GM19099 (cell line): ENCODE results near the gene ALDH1A1.

Experiments used
- POLR2A ChIP-seq: IDR thresholded peaks from 3 replicates; pipeline ENCODE4 v1.6.1; 2011; ENCODE audit warnings: low read depth; ENCODE audit not compliant: insufficient read length; ENCODE audit errors: extremely low read depth

ALDH1A1 gene

GRCh38 chr9:72983512-72984225 lies 30.8 kb upstream of the ALDH1A1 start:
- TF ChIP-seq POLR2A: no peak

DNA sequence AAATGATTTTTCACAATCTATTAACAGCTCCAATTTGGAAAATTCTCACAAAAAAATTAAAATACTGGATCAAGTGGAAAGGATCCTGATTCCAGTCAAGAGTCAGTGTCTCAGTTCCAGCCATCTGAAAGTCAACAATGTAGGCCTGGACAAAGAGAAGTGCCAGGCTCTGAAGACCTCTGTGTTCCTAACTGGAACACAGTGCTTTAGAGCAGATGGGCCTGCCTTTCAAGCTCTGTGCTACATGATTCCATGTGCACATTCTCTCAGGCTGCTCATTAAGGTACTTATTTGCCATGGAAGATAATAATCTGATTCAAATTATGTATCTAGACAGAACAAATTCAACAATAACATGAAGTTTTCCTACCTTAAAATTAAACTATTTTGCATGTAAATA lies 30.2 kb upstream of the ALDH1A1 start:
- TF ChIP-seq POLR2A: no peak

GRCh38 chr9:72982146-72982799 lies 29.4 kb upstream of the ALDH1A1 start:
- TF ChIP-seq POLR2A: no peak

DNA sequence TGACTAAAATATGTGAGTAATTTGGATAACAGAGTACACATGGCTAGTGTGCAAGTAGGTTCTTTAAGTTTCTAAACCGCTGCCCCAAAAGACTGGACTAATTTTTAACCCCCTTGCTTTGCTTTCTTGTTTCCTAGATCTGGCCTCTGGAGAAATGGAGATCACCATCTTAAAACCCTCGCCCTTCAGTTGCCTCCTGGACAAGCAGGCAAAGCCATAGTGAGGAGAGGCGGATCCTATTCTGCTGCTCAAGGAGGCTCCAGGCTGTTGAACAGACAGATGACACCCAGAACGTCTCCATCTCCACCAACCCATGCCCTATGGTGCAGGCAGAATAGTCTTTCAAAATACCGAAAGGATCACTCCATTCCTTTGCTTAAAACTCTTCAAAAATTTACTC lies 28.6 kb upstream of the ALDH1A1 start:
- no peak for TF ChIP-seq POLR2A

- TF ChIP-seq POLR2A: no peak
Measured at GRCh38 chr9:72980600-72981265, 27.9 kb upstream of the ALDH1A1 start.

DNA sequence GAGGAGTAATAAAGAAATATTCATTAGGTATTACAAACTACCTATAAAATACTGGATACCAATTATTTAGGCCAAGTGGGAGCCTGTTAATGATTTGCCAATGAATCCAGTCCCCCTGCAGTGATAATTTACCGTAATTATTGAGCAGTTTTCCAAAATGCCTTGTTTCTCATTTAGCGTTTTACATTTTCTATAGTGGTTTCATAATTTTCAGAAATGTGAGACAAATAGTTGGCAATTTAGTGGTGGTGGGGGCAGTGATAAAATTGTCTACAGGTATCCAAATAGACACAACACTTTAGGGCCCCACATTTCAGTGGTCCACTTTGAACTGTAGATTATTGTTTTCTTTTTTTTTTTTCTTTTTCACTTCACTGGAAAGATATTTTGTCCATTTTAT lies 27.3 kb upstream of the ALDH1A1 start:
- no peak for TF ChIP-seq POLR2A

GRCh38 chr9:72979405-72980100 lies 26.7 kb upstream of the ALDH1A1 start:
- no peak for TF ChIP-seq POLR2A

DNA sequence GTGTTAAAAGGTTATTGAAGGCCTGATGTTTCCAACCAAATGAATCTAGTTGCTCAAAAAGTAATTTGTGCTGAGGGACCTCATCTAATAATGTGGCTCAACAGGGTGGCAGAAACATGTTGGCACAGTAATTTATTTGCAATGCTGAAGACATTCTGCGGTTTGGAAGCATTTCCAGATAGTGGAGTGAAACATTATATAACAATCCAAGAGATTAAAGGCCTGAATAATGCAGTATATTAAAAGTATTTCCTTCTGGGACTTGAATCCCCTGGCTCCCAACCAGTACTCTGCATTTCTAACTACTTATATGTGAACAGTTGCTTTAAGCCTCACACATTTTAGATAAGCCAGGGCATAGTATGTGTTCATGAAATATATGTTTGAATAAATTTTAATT lies 25.9 kb upstream of the ALDH1A1 start:
- TF ChIP-seq POLR2A: no peak

DNA sequence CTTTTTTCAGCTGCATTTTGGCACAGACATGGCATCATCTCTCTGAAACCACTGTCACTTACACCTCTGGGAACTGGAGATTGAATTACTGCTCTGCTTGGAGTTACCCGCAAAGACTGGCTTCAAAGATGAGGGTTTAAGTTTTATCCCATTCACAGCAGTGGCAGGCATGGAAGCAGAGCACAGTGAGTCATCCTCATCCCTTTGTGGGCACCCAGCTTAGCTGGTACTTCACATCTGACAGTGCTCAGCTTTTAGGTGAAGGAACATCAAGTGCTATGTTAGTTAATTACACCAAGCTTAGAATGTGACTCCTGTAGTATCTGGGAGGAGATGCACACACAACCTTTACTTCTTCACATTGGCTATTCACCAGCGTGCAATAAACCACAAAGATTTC lies 24.8 kb upstream of the ALDH1A1 start:
- TF ChIP-seq POLR2A: no peak

DNA sequence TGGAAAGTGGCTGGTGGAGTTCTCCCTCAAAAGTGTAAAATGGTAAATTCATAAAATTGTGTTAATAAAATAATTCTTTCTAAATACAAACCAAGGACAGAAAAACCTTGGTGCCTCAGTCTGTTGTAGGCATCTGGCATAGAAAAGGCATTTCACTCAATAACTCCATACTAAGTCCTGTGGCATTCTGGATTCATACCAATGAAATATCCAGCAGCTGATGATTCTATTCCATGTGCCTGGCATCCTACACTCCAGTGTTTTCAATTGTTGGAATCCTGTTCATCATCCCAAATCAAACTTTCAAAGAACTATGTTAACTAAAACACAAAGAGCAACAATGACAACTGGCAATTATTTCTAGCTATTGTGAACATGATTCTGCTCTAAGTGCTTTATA lies 21.6 kb upstream of the ALDH1A1 start:
- TF ChIP-seq POLR2A: no peak

DNA sequence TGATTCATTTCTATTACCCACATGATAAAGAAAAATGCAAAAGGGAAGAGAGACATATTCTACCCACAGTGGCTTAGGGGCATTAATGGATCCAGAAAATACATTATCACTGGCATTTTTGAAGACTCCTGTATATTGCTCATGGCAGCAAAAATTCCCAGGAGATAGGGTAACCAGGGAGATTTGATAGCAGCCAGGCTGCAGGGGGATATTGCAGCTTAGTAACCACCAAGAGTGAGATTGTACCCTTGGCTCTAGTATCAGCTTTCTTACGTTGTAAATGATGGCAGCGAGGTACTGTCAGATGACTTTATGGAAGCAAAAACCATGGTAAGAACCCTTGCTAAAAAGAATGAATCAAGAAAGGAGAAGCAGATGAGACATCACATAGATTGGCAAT lies 19.8 kb upstream of the ALDH1A1 start:
- TF ChIP-seq POLR2A: no peak

- TF ChIP-seq POLR2A: no peak
Measured at GRCh38 chr9:72971411-72971810, 18.6 kb upstream of the ALDH1A1 start.

- no peak for TF ChIP-seq POLR2A
Measured at GRCh38 chr9:72960446-72960845, 7.6 kb upstream of the ALDH1A1 start.

DNA sequence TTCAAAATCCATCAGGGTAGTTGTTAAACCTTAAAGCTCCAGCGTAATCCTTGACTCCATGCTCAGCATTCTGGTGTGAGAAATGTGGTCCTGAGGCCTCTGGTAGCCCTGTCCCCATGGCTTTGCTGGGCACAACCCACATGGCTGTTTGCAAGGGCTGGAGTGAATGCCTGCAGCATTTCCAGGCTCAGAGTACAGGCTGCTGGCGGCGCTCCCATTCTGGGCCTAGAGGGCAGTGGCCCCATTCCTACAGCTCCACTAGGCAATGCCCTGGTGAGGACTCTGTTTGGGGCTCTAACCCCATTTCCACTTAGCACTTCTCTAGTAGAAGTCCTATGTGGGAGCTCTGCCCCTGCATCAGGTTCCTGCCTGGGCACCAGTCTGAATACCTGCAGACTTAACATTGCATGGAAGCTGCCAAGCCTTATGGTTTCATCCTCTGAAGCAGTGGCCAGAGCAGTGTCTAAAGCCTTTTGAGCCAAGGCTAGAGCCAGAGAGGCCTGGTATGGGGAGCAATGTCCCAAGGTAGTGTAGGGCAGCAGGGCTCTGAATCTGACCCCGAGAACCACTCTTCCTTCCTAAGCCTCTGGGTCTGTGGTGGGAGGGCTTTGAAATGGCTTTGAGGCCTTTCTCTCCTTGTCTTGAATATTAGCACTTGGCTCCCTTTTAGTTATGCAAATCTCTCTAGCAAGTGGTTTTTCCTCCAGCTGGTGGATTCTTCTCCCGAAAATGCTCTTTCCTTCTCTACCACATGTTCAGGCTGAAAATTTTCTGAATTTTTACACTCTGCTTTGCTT lies 5.8 kb upstream of the ALDH1A1 start:
- no peak for TF ChIP-seq POLR2A

GRCh38 chr9:72955571-72955970 lies 2.7 kb upstream of the ALDH1A1 start:
- no peak for TF ChIP-seq POLR2A
